Glomerular endothelial cell (primary cell): ENCODE data around the gene EML6. TPM values are rescaled to one million over a fixed set of nuclear protein-coding genes. Genes with fewer than 3 reads are reported as not detected.
"Not testable (repeated sequence)": the region's sequence is repeated elsewhere in the genome, so short reads cannot be mapped to it uniquely, and the experiment has no call there.

ENCODE experiments used
- DNase-seq: peaks from one replicate; pipeline ENCODE4 v3.0.0-alpha.2; 2011; ENCODE audit warnings: low read depth, low spot score; ENCODE audit errors: extremely low read depth
- total RNA-seq: library from RNA; depleted of rRNA; stranded (reverse); fragments of >200 nt; gene quantifications from 2 replicates; pipeline ENCODE4 v1.2.3, GENCODE V29; 2015

EML6 gene
- total RNA-seq, 1 donor from 2014 or later: 0.41 TPM

- no peak for DNase-seq
These were observed 116.2 kb downstream of the EML6 start for GRCh38 chr2:54839461-54840255.

- DNase-seq: no peak
These were observed 117.4 kb downstream of the EML6 start for GRCh38 chr2:54840559-54841468.

- not testable (repeated sequence) for DNase-seq
These were observed 118.0 kb downstream of the EML6 start for GRCh38 chr2:54841500-54841899.

- DNase-seq: no peak
These were observed 121.6 kb downstream of the EML6 start for GRCh38 chr2:54845094-54845493.

GRCh38 chr2:54845514-54845913 is 122.1 kb downstream of the EML6 start:
- no peak for DNase-seq

GRCh38 chr2:54850171-54851122 is 127.0 kb downstream of the EML6 start:
- no peak for DNase-seq

GRCh38 chr2:54853616-54854310 is 130.3 kb downstream of the EML6 start:
- no peak for DNase-seq

GRCh38 chr2:54855434-54855833 is 132.0 kb downstream of the EML6 start:
- no peak for DNase-seq

GRCh38 chr2:54858021-54858681 is 134.7 kb downstream of the EML6 start:
- no peak for DNase-seq

GRCh38 chr2:54859416-54859815 is 136.0 kb downstream of the EML6 start:
- DNase-seq: no peak

- DNase-seq: no peak
These were observed 136.7 kb downstream of the EML6 start for GRCh38 chr2:54859997-54860701.

- no peak for DNase-seq
These were observed 138.8 kb downstream of the EML6 start for GRCh38 chr2:54862229-54862628.

GRCh38 chr2:54862742-54863141 is 139.3 kb downstream of the EML6 start:
- no peak for DNase-seq

GRCh38 chr2:54863660-54864059 is 140.2 kb downstream of the EML6 start:
- no peak for DNase-seq

GRCh38 chr2:54864096-54864495 is 140.6 kb downstream of the EML6 start:
- DNase-seq: no peak

GRCh38 chr2:54864727-54865126 is 141.3 kb downstream of the EML6 start:
- no peak for DNase-seq

- DNase-seq: no peak
These were observed 142.7 kb downstream of the EML6 start for GRCh38 chr2:54866179-54866578.

GRCh38 chr2:54866868-54867267 is 143.4 kb downstream of the EML6 start:
- DNase-seq: no peak

- DNase-seq: no peak
These were observed 144.0 kb downstream of the EML6 start for GRCh38 chr2:54867457-54867856.
